ENCODE measurements around the gene ZNF202.

DNA sequence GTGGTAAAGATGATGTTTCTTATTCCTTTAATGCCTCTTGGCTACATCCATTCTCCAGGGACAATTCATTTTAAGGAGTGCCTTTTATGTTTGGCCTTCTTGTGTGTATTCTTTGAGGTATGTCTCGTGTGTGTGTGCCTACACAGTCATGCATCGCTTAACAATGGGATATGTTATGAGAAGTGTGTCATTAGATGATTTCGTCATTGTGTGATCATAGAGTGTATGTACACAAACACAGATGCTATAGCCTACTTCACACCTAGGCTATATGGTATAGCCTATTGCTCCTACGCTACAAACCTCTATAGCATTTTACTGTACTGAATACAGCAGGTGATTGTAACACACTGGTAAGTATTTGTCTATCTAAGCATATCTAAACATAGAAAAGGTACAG is 23.0 kb downstream of the ZNF202 start:
- TF ChIP-seq EZH2 (IDR thresholded peaks at IDR 0.05; ENCODE audit: insufficient read depth, poor library complexity, severe bottlenecking) (no peak), EZH2phosphoT487 (IDR thresholded peaks at IDR 0.05; ENCODE audit: insufficient read depth, low read depth) (no peak)
